Stomach smooth muscle (tissue), 2 donors: Measurements from ENCODE around the gene LPP.
A peak's percentile ranks its signal among the peaks of the same experiment; 100 is the strongest.

ENCODE experiments used
- H3K27ac ChIP-seq: one replicate; pipeline ENCODE4 v1.7.0; 2013; ENCODE audit warnings: mild to moderate bottlenecking, low read length, inconsistent platforms
- H3K27me3 ChIP-seq, 2 donors: one replicate each; pipeline ENCODE4 v1.7.0; 2013; ENCODE audit warnings: low read length in 2 of 2; ENCODE audit not compliant: insufficient read depth in 2 of 2, control insufficient read depth in 1 of 2
- H3K36me3 ChIP-seq, 2 donors: one replicate each; pipeline ENCODE4 v1.7.0; 2013; ENCODE audit warnings: low read length in 2 of 2; ENCODE audit not compliant: control insufficient read depth in 2 of 2, insufficient read depth in 2 of 2
- H3K4me1 ChIP-seq: one replicate; pipeline ENCODE4 v1.7.0; 2013; ENCODE audit warnings: low read length; ENCODE audit not compliant: control insufficient read depth, insufficient read depth
- H3K4me3 ChIP-seq, 2 donors: one replicate each; pipeline ENCODE4 v1.7.0; 2013; ENCODE audit warnings: low read length in 2 of 2
- H3K9ac ChIP-seq, 2 donors: one replicate each; pipeline ENCODE4 v1.7.0; 2013; ENCODE audit warnings: low read length in 2 of 2, mild to moderate bottlenecking in 1 of 2
- H3K9me3 ChIP-seq, 2 donors: one replicate each; pipeline ENCODE4 v1.7.0; 2013; ENCODE audit warnings: low read length in 2 of 2; ENCODE audit not compliant: control insufficient read depth in 2 of 2
- donor health status: healthy.
- donor health status: Pancreatic carcinoma.

Gene LPP

GRCh38 chr3:188448813-188449212 is 294.9 kb downstream of the LPP start:
- Histone ChIP-seq H3K4me1 (peaks cover 7% of the 10 kb centered on the region), H3K36me3 (no peaks in the 10 kb centered on the region), H3K27ac (no peak overlapping the region), H3K4me3 (no peak overlapping the region), H3K9ac (no peak overlapping the region), H3K27me3 (no peaks in the 10 kb centered on the region), H3K9me3 (no peaks in the 10 kb centered on the region)

- no peaks in the 10 kb centered on the region for H3K27me3 ChIP-seq
- no peak overlapping the region for H3K9ac ChIP-seq
- H3K27ac ChIP-seq = no peak overlapping the region
- H3K4me3 ChIP-seq = no peak overlapping the region
- no peaks in the 10 kb centered on the region for H3K9me3 ChIP-seq
- peaks cover 7% of the 10 kb centered on the region for H3K4me1 ChIP-seq
- no peaks in the 10 kb centered on the region for H3K36me3 ChIP-seq
Measured at GRCh38 chr3:188449421-188449820, 295.5 kb downstream of the LPP start.

GRCh38 chr3:188452158-188452772 is 298.3 kb downstream of the LPP start:
- Histone ChIP-seq H3K36me3 (peaks cover 0 to 3% of the 10 kb centered on the region in 2 donors), H3K27me3 (no peaks in the 10 kb centered on the region), H3K4me1 (peaks cover 7% of the 10 kb centered on the region), H3K27ac (no peak overlapping the region), H3K9me3 (no peaks in the 10 kb centered on the region), H3K9ac (no peak overlapping the region), H3K4me3 (no peak overlapping the region)

DNA sequence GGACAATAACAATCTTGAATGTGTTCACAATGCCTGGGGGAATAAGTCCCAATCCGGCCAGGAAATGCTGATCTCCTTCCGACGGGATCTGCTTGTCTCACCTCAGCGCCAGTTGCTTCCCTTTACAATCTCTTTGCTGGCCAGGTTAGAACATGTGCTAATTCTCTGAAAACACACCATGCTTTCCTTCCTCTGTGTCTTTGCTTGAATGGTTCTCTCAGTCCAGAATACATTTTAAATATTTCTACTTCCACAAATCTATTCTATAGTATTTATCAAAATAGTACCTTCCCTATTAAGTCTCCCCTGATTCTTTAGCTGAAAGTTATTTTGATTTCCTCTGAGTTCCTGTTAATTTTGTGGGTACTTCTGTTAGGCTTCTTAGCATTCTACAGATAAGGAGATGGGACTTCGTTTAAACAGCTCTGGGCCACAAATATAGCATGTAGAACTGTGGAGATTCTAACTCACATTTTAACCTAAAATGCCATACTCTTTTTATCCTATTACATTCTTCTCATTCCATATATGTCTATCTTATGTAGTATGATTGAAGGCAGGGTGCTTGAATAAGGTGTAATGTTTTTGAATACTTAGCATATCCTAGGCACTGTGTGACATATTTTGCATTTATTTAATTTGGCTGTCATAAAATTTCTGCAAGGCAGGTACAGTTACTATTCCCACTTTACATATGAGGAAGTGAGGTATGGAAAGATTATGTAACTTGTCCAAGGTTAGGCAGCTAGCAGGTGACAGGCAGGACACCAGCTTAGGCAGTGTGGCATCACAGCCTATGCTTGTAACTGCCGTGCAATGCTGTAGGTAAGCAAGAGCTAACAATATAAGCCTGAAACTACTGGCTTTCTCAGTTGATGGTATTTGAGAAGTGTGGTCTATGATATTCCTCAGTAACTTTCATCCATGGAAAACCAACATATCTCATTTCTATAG is 299.8 kb downstream of the LPP start:
- peaks cover 0 to 3% of the 10 kb centered on the region in 2 donors for H3K36me3 ChIP-seq
- H3K4me1 ChIP-seq = peaks cover 7% of the 10 kb centered on the region
- H3K27ac ChIP-seq = no peak overlapping the region
- H3K9me3 ChIP-seq = no peaks in the 10 kb centered on the region
- H3K4me3 ChIP-seq = no peak overlapping the region
- no peak overlapping the region for H3K9ac ChIP-seq
- H3K27me3 ChIP-seq = no peaks in the 10 kb centered on the region

- no peak overlapping the region for H3K4me3 ChIP-seq
- peaks cover 7% of the 10 kb centered on the region for H3K4me1 ChIP-seq
- no peaks in the 10 kb centered on the region for H3K9me3 ChIP-seq
- H3K36me3 ChIP-seq = peaks cover 0 to 3% of the 10 kb centered on the region in 2 donors
- H3K9ac ChIP-seq = no peak overlapping the region
- H3K27ac ChIP-seq = no peak overlapping the region
- H3K27me3 ChIP-seq = no peaks in the 10 kb centered on the region
Measured at GRCh38 chr3:188455748-188456147, 301.8 kb downstream of the LPP start.

DNA sequence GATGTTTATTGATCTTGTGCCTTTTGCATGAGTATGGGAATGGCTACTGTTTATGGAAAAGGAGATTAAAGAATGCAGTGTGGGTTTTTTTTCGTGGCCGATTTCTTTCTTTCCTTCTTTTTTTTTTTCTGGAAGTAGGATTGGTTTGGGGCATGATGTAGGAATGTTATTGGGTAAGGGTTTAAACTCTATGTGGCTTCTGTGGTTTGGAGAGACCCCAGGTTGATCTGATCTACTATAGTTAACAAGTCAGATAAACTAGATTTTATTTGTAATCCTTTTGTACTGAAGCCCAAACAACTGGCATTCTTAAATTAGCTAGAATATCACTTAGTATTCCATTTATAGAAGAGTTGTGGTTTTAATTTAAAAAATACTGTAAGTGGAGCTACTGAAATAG is 304.8 kb downstream of the LPP start:
- H3K9me3 ChIP-seq = no peaks in the 10 kb centered on the region

GRCh38 chr3:188465311-188465710 is 311.4 kb downstream of the LPP start:
- no peak overlapping the region for H3K4me3 ChIP-seq
- no peaks in the 10 kb centered on the region for H3K27me3 ChIP-seq
- H3K27ac ChIP-seq = no peak overlapping the region
- H3K9me3 ChIP-seq = no peaks in the 10 kb centered on the region
- H3K9ac ChIP-seq = no peak overlapping the region
- H3K36me3 ChIP-seq = no peaks in the 10 kb centered on the region
- H3K4me1 ChIP-seq = peaks cover 8% of the 10 kb centered on the region

More for the DNA sequence above, 304.8 kb downstream of the LPP start:
- no peak overlapping the region for H3K27ac ChIP-seq
- H3K36me3 ChIP-seq = peaks cover 0 to 3% of the 10 kb centered on the region in 2 donors
- no peak overlapping the region for H3K4me3 ChIP-seq
- H3K4me1 ChIP-seq = no peaks in the 10 kb centered on the region
- no peaks in the 10 kb centered on the region for H3K27me3 ChIP-seq
- no peak overlapping the region for H3K9ac ChIP-seq

DNA sequence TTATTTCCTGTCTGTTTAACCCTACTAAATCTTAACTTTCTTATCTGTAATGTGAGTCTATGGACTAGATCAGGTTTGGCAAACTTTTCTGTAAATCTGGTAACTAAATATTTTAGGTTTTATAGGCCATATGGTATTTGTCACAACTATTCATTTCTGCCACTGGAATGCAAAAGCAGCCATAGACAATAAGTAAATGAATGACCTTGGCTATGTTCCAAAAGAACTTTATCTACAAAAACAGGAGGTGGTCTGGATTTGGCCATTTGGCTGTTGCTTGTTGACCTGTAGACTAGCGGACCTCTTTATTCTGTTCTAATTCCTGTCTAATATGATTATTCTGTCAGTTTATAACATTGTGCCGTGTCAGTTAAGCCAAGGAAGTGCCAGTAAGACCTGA is 314.2 kb downstream of the LPP start:
- no peaks in the 10 kb centered on the region for H3K27me3 ChIP-seq
- H3K27ac ChIP-seq = no peak overlapping the region
- H3K4me3 ChIP-seq = no peak overlapping the region
- H3K36me3 ChIP-seq = no peaks in the 10 kb centered on the region
- H3K4me1 ChIP-seq = peaks cover 17% of the 10 kb centered on the region
- no peak overlapping the region for H3K9ac ChIP-seq
- no peaks in the 10 kb centered on the region for H3K9me3 ChIP-seq

- Histone ChIP-seq H3K9ac (no peak overlapping the region), H3K4me3 (peak overlapping the region in 1 of 2 donors; percentile 11), H3K36me3 (no peaks in the 10 kb centered on the region), H3K27ac (no peak overlapping the region), H3K4me1 (peaks cover 17% of the 10 kb centered on the region), H3K27me3 (no peaks in the 10 kb centered on the region), H3K9me3 (no peaks in the 10 kb centered on the region)
Measured at GRCh38 chr3:188468662-188469061, 314.7 kb downstream of the LPP start.

- no peak overlapping the region for H3K4me3 ChIP-seq
Measured at GRCh38 chr3:188469228-188469885, 315.4 kb downstream of the LPP start.

More at GRCh38 chr3:188469228-188469885, 315.4 kb downstream of the LPP start:
- Histone ChIP-seq H3K4me1 (peaks cover 17% of the 10 kb centered on the region), H3K9me3 (no peaks in the 10 kb centered on the region), H3K36me3 (no peaks in the 10 kb centered on the region), H3K27ac (no peak overlapping the region), H3K9ac (no peak overlapping the region), H3K27me3 (no peaks in the 10 kb centered on the region)
